ENCODE results near the gene EGFL7. TPM values are rescaled to one million over a fixed set of nuclear protein-coding genes. Genes with fewer than 3 reads are reported as not detected.
A peak's percentile ranks its signal among the peaks of the same experiment; 100 is the strongest.

Gene EGFL7
- total RNA-seq, 1 donor from 2014 or later, result 85.3 TPM

- no peak for DNase-seq (ENCODE audit: low spot score)
- intact Hi-C loops (cut with DNase I), result no loop called here
Measured at GRCh38 chr9:136640171-136641111, 22.3 kb upstream of the EGFL7 start.

GRCh38 chr9:136642439-136642921, 20.2 kb upstream of the EGFL7 start:
- DNase-seq (ENCODE audit: low spot score), result no peak
- intact Hi-C loops (cut with DNase I), result no loop called here

GRCh38 chr9:136643596-136644342, 18.9 kb upstream of the EGFL7 start:
- intact Hi-C loops (cut with DNase I), result loop anchor here (2.0 kb wide), 1 partner anchor 21 kb away; no protein-coding TSS in a partner anchor

GRCh38 chr9:136644343-136644592, 18.4 kb upstream of the EGFL7 start:
- intact Hi-C loops (cut with DNase I), result loop anchor here (2.0 kb wide), 1 partner anchor 21 kb away; no protein-coding TSS in a partner anchor
- no peak for DNase-seq (ENCODE audit: low spot score)

More at GRCh38 chr9:136643596-136644342, 18.9 kb upstream of the EGFL7 start:
- DNase-seq (ENCODE audit: low spot score), result no peak

- intact Hi-C loops (cut with DNase I), result loop anchor here (2.0 kb wide), 1 partner anchor 20 kb away; no protein-coding TSS in a partner anchor
- peak; percentile 94 for DNase-seq (ENCODE audit: low spot score)
Measured at GRCh38 chr9:136644593-136645351, 17.9 kb upstream of the EGFL7 start.

GRCh38 chr9:136645352-136645902, 17.3 kb upstream of the EGFL7 start:
- intact Hi-C loops (cut with DNase I), result loop anchor here (2.0 kb wide), 1 partner anchor 19 kb away; no protein-coding TSS in a partner anchor
- no peak for DNase-seq (ENCODE audit: low spot score)

GRCh38 chr9:136645903-136646754, 16.6 kb upstream of the EGFL7 start:
- DNase-seq (ENCODE audit: low spot score), result peak; percentile 93
- intact Hi-C loops (cut with DNase I), result loop anchor here (2.0 kb wide), 1 partner anchor 19 kb away; no protein-coding TSS in a partner anchor

GRCh38 chr9:136646827-136647711, 15.6 kb upstream of the EGFL7 start:
- intact Hi-C loops (cut with DNase I), result no loop called here
- DNase-seq (ENCODE audit: low spot score), result no peak

GRCh38 chr9:136648751-136649150, 14.0 kb upstream of the EGFL7 start:
- peak; percentile 84 for DNase-seq (ENCODE audit: low spot score)
- intact Hi-C loops (cut with DNase I), result no loop called here

GRCh38 chr9:136650021-136650420, 12.7 kb upstream of the EGFL7 start:
- DNase-seq (ENCODE audit: low spot score), result no peak
- intact Hi-C loops (cut with DNase I), result no loop called here

- intact Hi-C loops (cut with DNase I), result no loop called here
- no peak for DNase-seq (ENCODE audit: low spot score)
Measured at GRCh38 chr9:136650648-136651047, 12.1 kb upstream of the EGFL7 start.

GRCh38 chr9:136651860-136652259, 10.9 kb upstream of the EGFL7 start:
- no peak for DNase-seq (ENCODE audit: low spot score)
- intact Hi-C loops (cut with DNase I), result no loop called here

GRCh38 chr9:136653323-136654079, 9.2 kb upstream of the EGFL7 start:
- intact Hi-C loops (cut with DNase I), result no loop called here
- no peak for DNase-seq (ENCODE audit: low spot score)

GRCh38 chr9:136654820-136655535, 7.7 kb upstream of the EGFL7 start:
- intact Hi-C loops (cut with DNase I), result no loop called here
- no peak for DNase-seq (ENCODE audit: low spot score)

- intact Hi-C loops (cut with DNase I), result no loop called here
- no peak for DNase-seq (ENCODE audit: low spot score)
Measured at GRCh38 chr9:136655536-136656182, 7.1 kb upstream of the EGFL7 start.

Measured in cardiac septum (tissue), 1 donor.